Osteoblast (primary cell): ENCODE results near the gene GAMT. TPM values are rescaled to one million over a fixed set of nuclear protein-coding genes. Genes with fewer than 3 reads are reported as not detected.

ENCODE experiments used
- DNase-seq: peaks from one replicate; pipeline ENCODE4 v3.0.0; 2011; ENCODE audit warnings: low spot score, mixed read lengths; ENCODE audit not compliant: insufficient read length; ENCODE audit errors: missing footprints
- H2AFZ ChIP-seq: 2 replicates; pipeline ENCODE4 v1.6.0; 2011; ENCODE audit warnings: mild to moderate bottlenecking, low read length
- H3K27ac ChIP-seq: 2 replicates; pipeline ENCODE4 v1.5.1; 2011; ENCODE audit warnings: mild to moderate bottlenecking, low read depth, low read length, moderate library complexity
- H3K27me3 ChIP-seq: 2 replicates; pipeline ENCODE4 v1.6.0; 2012; ENCODE audit warnings: mild to moderate bottlenecking, control low read depth, inconsistent platforms, low read length, moderate library complexity; ENCODE audit not compliant: insufficient read depth
- H3K36me3 ChIP-seq: 2 replicates; pipeline ENCODE4 v1.5.1; 2011; ENCODE audit warnings: mild to moderate bottlenecking, low read length, control low read depth, moderate library complexity; ENCODE audit not compliant: insufficient read depth
- H3K4me1 ChIP-seq: 2 replicates; pipeline ENCODE4 v1.5.1; 2011; ENCODE audit warnings: mild to moderate bottlenecking, low read length, control low read depth, moderate library complexity; ENCODE audit not compliant: insufficient read depth
- H3K4me2 ChIP-seq: 2 replicates; pipeline ENCODE4 v1.6.0; 2011; ENCODE audit warnings: mild to moderate bottlenecking, low read length; ENCODE audit not compliant: insufficient read depth
- H3K4me3 ChIP-seq: fragments of 200-600 bp; sonication (generic); 3 replicates; pipeline ENCODE4 v1.5.1; 2012; ENCODE audit warnings: mild to moderate bottlenecking, low read length, inconsistent platforms; ENCODE audit not compliant: insufficient read depth
- H3K79me2 ChIP-seq: 2 replicates; pipeline ENCODE4 v1.6.0; 2012; ENCODE audit warnings: mild to moderate bottlenecking, low read length, control low read depth, inconsistent platforms; ENCODE audit not compliant: insufficient read depth
- H3K9me3 ChIP-seq: 2 replicates; pipeline ENCODE4 v1.5.1; 2011; ENCODE audit warnings: low read depth, low read length, control low read depth
- H4K20me1 ChIP-seq: 2 replicates; pipeline ENCODE4 v1.6.0; 2012; ENCODE audit warnings: mild to moderate bottlenecking, low read length, control low read depth; ENCODE audit not compliant: insufficient read depth
- CTCF ChIP-seq: IDR thresholded peaks from 2 replicates; pipeline ENCODE4 v1.5.1; 2011; ENCODE audit warnings: mild to moderate bottlenecking, low read depth, low read length, moderate library complexity; ENCODE audit errors: extremely low read depth
- total RNA-seq: library from RNA; depleted of rRNA; stranded (reverse); fragments of >200 nt; gene quantifications from 2 replicates; pipeline ENCODE4 v1.2.3, GENCODE V29; 2012

Gene GAMT
- total RNA-seq, 1 donor, result 25.0 TPM

GRCh38 chr19:1422943-1423342, 21.6 kb upstream of the GAMT start:
- no peak overlapping the region for H3K4me2 ChIP-seq
- peaks cover 80% of the 10 kb centered on the region for H3K36me3 ChIP-seq
- no peaks in the 10 kb centered on the region for H3K27me3 ChIP-seq
- H3K27ac ChIP-seq, result no peak overlapping the region
- H3K79me2 ChIP-seq, result peaks cover 96% of the 10 kb centered on the region
- no peak overlapping the region for H2AFZ ChIP-seq
- TF ChIP-seq CTCF, result no peak
- H3K9me3 ChIP-seq, result no peaks in the 10 kb centered on the region
- no peak overlapping the region for H3K4me3 ChIP-seq
- H3K4me1 ChIP-seq, result no peaks in the 10 kb centered on the region
- H4K20me1 ChIP-seq, result peaks cover 47% of the 10 kb centered on the region
- no peak for DNase-seq

- H3K27ac ChIP-seq, result no peak overlapping the region
- peaks cover 3% of the 10 kb centered on the region for H3K4me1 ChIP-seq
- no peak overlapping the region for H2AFZ ChIP-seq
- peaks cover 80% of the 10 kb centered on the region for H3K36me3 ChIP-seq
- DNase-seq, result no peak
- no peak for TF ChIP-seq CTCF
- H3K4me3 ChIP-seq, result no peak overlapping the region
- H4K20me1 ChIP-seq, result peaks cover 53% of the 10 kb centered on the region
- H3K27me3 ChIP-seq, result no peaks in the 10 kb centered on the region
- H3K79me2 ChIP-seq, result peaks cover 96% of the 10 kb centered on the region
- no peaks in the 10 kb centered on the region for H3K9me3 ChIP-seq
- H3K4me2 ChIP-seq, result no peak overlapping the region
Observed at GRCh38 chr19:1422360-1422759, 21.0 kb upstream of the GAMT start.

GRCh38 chr19:1421958-1422305, 20.6 kb upstream of the GAMT start:
- H3K27ac ChIP-seq, result no peak overlapping the region
- H3K4me3 ChIP-seq, result no peak overlapping the region
- H3K4me2 ChIP-seq, result no peak overlapping the region
- TF ChIP-seq CTCF, result no peak
- peaks cover 7% of the 10 kb centered on the region for H3K4me1 ChIP-seq
- DNase-seq, result no peak
- no peak overlapping the region for H2AFZ ChIP-seq
- peaks cover 76% of the 10 kb centered on the region for H3K36me3 ChIP-seq
- H3K79me2 ChIP-seq, result peaks cover 96% of the 10 kb centered on the region
- peaks cover 56% of the 10 kb centered on the region for H4K20me1 ChIP-seq
- H3K9me3 ChIP-seq, result no peaks in the 10 kb centered on the region
- no peaks in the 10 kb centered on the region for H3K27me3 ChIP-seq

- Histone ChIP-seq H2AFZ (no peak overlapping the region), H3K27ac (no peak overlapping the region), H3K36me3 (peaks cover 71% of the 10 kb centered on the region), H4K20me1 (peaks cover 58% of the 10 kb centered on the region), H3K79me2 (peaks cover 97% of the 10 kb centered on the region), H3K4me3 (no peak overlapping the region), H3K27me3 (no peaks in the 10 kb centered on the region), H3K4me2 (no peak overlapping the region), H3K9me3 (no peaks in the 10 kb centered on the region), H3K4me1 (peaks cover 13% of the 10 kb centered on the region)
- no peak for DNase-seq
- no peak for TF ChIP-seq CTCF
Observed at GRCh38 chr19:1421218-1421957, 20.0 kb upstream of the GAMT start.
